GM10847 (cell line): Measurements from ENCODE around the gene ATP9A.

Experiments
- POLR2A ChIP-seq: IDR thresholded peaks from 2 replicates; pipeline ENCODE4 v1.6.1; 2011; ENCODE audit not compliant: insufficient read length; ENCODE audit errors: extremely low read depth

ATP9A gene

DNA sequence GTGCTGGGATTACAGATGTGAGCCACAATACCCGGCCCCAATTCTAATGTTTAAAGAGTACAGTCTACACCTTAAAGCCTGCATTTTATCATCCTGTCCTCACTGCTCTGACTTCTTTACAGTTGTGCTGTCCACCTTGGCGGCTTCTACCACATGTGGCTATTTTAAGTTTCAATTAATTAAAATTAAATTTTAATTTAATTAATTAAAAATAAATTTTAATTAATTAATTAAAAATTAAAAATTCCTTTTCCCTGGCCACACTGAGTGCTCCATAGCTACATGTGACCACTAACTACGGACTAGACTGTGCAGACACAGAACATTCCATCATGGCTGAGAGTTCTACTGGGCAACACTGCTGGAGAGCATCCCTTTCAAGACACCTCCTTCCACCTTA, 27.4 kb downstream of the ATP9A start:
- TF ChIP-seq POLR2A, result no peak

DNA sequence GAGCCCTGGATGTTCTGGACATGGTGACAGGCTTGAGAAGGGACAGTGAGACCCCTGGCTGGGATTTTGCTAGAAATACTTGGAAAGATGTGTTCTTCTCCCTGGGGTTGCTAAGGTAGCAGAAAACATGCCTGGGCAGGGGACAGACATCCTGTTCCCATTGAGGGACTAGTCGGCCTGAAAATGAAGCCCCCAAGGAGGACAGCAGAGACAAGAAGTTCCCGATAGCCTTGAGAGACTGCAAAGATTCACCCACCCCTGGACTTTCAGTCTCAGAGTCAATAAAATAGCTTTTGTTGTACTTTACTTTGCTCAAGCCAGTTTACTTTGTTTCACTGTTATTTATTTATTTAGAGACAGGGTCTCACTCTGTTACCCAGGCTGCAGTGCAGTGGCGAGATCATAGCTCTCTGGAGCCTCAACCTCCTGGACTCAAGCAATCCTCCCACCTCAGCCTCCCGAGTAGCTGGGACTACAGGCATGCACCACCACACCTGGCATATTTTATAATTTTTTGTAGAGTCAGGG, 28.4 kb downstream of the ATP9A start:
- TF ChIP-seq POLR2A, result no peak

DNA sequence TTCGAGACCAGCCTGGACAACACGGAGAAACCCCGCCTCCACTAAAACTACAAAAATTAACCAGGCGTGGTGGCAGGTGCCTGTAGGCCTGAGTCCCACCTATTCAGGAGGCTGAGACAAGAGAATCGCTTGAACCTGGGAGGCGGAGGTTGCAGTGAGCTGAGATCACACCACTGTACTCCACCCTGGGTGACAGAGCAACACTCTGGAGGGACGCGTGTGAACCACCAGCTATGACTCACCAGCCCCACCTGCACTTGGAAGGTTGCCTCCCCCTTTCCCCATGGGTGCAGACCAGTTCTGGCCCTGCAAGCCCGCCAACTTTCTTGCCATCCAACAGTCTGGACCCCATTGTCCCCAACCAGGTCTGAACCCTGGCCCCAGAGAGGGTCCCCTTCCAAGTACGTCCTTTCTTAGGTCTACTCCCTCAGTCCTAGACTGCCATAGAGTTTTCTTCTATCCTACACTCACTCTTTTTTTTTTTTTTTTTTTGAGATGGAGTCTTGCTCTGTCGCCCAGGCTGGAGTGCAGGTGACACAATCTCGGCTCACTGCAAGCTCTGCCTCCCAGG, 29.2 kb downstream of the ATP9A start:
- no peak for TF ChIP-seq POLR2A

DNA sequence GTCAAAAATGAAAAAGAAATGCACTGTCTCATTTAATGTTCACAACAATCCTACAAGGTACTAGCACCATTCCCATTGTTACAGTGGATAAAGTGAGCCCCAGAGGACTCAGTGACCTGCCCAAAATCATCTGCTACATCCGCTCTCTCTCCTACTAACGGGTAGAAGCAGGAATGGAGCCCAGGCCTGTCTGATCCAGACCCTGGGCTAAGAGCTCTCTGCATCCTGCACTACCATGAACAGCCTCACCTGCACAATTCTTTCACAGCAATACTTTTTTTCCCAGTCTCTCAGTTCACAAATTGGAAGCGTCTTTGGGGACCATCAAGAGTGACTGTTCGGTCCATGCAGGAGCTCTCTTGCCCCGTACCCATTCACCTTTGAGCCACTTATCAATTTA, 31.2 kb downstream of the ATP9A start:
- TF ChIP-seq POLR2A, result no peak

DNA sequence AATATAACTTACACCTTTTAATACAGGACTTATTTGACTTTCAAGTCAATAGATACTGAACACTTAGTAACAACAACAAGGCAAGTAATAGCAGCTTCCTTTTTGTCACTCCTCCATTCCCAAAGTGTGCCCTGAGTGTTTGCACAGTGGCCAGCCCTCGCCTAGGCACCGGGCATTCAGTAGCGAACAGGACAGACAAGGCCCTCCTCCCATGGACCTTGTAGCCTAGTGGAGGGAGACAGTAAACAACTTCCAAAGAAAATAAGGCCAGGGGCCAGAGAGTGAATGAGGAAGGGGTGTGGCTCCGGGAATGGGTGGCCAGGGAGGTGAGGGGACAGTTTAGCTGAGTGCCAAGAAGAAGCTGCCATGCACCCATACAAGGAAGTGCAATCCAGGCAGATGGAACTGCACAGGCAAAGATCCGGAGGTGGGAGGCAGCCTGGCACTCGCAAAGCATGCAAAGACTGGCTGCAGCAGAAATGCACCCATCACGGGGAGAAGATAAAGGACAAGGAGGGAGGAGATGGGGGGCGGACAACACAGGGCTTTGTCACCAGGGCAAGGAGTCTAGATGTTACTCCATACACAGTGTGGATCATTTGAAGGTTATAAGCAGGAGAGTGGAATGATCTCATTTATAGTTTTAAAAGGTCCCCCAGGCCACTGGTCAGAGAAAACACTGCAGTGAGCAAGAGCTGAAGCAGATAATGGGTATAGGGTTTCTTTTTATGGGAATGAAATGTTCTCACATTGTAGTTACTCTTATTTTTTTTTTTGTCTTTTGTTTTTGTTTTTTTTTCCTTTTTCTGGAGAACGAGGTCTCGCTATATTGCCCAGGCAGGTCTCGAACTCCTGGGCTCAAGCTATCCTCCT, 32.2 kb downstream of the ATP9A start:
- no peak for TF ChIP-seq POLR2A

DNA sequence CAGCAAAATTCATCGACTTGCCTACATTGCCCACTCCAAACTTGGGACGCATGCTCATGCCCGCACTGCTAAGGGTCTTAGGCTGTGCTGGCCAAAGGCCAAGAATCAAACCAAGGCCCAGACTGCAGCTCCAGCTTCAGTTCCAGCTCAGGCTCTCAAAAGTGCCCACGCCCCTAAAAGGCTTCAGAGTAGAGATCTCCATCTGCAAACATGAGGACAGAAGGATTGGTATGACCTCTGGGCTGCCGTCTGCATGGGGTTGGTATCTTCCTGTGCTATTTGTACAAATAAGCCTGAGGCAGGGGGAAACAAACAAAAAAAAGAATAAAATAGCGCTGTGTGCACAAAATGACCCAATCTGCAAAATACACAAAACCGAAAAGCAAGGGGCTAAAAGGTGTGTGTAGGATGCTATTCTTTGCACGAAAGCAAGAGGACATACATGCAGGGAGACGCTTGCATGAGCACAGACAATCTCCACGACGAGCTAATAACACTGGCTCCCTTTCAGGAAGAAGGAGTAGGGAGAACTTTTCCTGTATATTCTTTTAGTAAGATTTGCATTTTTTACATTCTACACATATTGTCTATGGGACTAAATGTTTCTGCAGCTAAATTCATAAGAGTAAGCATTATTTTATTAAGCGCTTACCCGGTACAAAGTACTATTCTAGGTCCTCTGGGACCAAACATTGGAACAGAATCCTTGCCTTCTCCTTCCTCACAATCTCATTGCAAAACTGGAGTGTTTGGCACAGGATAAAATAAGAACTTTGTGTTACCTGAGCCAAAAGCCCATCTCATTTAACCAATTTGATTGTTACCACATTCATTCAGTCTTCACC, 33.1 kb downstream of the ATP9A start:
- no peak for TF ChIP-seq POLR2A

DNA sequence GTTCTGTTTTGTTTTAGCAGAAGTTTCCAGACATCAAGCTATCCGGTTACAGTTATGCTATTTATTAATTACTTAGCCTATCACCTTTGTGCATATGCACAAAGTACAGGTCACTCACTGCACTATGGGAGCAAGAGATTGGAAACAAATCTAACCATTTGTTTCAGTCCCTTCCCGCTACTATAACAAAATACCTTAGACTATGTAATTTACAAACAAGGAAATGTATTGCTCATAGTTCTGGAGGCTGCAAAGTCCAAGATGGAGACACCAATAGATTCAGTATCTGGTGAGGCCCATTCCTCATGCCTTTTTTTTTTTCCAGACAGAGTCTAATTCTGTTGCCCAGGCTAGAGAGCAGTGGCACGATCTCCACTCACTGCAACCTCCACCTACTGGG, 35.1 kb downstream of the ATP9A start:
- TF ChIP-seq POLR2A, result no peak

DNA sequence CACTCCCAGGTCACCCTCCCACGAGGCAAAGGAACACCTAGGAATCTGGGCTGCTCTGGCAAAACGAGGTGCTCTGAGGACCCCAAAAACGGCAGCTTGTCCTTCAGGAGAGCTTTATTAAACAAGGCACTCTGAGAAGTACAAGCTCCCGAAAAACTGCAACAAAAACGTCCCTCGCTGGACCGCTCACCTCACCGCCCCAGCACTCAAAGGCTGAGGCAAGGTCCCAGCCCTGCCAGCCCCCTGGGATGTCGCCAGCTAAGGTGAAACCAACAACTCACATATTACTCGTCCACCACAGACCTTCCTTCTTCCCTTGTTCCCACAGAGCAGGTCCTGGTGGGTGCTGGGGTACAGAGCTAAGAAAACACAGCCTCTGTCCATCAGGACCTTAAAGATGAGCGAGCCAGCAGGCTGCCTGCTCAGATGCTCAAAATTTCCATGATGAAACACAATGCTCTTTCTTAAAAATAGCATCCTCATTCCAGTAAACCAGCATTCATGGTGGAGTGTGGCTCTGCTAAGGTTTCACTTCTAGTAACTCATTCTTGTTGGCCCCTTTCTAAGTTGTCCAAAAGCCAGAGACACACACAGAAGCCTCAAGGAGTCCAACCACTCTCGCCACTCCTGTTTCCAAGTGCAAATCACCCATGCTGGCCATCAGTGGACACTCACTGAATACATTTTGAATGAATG, 35.9 kb downstream of the ATP9A start:
- TF ChIP-seq POLR2A, result no peak

DNA sequence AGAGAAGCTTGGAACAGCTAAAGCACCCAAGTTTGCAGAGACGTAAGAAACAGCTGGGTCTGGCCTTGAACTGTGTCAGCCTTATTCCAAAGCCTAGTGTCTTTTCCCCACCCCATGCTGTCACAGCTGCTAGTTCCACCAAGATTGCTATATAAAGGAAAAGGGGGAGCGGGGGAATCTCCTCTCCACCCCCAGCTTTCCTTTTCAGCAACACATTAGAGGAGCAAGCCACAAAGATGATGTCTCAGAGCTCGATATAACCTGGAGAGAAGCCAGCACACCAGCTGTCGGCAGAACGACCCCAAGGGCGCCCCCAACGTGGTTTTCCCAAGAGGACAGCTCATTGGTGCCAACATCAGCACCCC, 36.5 kb downstream of the ATP9A start:
- no peak for TF ChIP-seq POLR2A

DNA sequence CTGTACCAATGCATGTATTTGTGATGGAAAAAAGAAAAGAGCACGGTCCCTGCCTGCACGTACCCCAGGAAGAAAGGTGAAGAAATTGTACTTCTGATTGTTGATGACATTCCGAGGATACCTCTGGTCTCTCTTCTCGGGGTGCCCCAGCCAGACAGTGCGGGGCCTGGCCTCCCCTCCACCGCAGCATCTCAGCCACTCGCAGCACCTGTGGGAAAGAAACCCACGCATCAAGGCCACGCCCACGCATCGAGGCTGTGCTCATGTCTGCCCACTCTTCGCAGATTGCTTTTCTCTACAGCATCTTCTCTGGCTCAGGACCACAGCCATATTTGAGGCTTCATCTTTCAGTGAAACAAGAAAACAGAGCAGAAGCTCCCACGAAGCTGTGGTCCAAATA, 38.4 kb downstream of the ATP9A start:
- no peak for TF ChIP-seq POLR2A

DNA sequence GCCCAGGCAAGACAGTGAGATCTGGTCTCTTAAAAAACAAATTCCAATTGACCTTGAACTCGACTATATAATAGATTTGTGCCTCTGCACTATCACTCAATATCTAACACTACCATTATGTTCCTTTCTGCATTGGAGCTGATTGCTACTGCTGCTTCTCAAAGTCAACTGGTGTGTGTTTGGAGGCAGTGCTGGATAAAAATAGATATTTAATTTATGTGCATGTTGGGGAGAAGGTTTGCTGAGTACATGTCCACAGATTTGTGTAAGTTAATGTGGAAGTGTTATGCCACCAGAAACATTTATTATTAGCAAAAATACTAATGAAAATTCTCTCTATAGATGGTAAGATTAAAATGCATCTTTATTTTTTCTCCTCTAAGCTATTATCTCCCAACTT, 39.5 kb downstream of the ATP9A start:
- no peak for TF ChIP-seq POLR2A

DNA sequence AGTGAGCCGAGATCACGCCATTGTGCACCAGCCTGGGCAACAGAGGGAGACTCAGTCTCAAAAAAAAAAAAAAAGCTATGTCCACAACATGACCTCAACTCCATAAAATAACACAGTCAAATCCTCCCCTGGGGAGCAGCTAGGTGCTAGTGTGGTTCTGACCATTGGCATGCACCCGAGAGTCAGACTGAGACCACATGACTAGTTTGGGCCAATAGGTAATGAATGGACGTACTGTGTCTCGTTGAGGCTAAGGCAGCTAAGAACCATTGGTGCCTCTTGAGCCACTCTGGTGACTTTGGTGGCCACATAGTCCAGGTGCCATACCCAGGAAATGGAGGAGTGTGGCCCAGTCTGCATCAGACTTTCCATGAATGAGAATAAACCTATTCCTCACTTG, 40.3 kb downstream of the ATP9A start:
- no peak for TF ChIP-seq POLR2A

DNA sequence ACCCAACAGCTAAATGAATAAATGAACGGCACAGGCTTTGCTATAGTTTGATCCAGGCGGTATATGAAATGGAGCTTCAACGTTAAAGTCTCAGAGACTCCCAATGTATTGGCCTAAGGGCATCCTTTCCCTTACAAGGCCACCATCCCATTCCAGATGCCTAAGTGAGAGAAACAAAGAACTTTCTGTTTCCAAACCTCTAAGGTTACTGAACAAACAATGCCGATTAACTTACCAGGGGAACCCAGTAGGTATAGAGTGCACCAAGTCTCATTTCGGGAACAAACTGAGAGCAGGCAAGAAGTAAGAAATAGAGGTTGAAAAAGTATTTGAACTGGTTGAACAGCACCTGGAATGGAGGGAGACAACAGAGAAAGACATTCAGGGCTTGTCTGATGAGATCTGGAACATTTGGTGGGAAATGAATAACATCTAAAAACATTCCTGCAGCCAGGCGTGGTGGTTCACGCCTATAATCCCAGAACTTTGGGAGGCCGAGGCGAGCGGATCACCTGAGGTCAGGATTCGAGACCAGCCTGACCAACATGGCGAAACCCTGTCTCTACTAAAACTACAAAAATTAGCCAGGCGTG, 42.5 kb downstream of the ATP9A start:
- no peak for TF ChIP-seq POLR2A

DNA sequence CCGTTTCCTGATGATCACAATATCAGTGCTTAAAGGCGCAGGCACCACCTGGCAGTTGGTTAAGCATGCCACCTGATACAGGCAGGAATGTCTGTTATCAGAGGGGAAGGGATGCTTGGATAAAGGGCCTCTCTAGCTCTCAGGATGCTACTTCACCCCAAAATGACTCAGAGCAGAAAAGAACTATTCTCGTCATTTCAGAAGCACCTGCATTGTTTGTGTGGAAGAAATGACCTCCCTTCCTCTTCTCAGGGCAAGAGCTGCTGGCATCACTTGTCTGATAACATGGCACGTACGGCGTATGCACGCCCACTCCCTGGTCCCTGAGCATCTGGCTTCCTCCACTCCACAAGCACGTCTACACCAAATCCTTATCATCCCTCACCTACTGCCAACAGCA, 47.3 kb downstream of the ATP9A start:
- no peak for TF ChIP-seq POLR2A

DNA sequence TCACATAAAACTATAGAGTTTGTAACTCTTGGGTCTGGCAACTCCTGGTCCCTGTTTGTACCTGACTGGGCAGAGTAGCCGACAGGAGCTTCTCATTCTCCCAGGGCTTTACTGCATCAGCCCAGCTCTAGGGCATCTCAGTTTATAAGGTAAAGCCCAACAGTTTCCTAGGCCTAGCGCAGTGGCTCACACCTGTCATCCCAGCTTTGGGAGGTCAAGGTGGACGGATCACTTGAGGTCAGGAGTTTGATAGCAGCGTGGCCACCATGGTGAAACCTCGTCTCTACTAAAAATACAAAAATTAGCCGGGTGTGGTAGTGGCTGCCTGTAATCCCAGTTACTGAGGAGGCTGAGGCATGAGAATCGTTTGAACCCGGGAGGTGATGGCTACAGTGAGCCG, 47.8 kb downstream of the ATP9A start:
- no peak for TF ChIP-seq POLR2A

DNA sequence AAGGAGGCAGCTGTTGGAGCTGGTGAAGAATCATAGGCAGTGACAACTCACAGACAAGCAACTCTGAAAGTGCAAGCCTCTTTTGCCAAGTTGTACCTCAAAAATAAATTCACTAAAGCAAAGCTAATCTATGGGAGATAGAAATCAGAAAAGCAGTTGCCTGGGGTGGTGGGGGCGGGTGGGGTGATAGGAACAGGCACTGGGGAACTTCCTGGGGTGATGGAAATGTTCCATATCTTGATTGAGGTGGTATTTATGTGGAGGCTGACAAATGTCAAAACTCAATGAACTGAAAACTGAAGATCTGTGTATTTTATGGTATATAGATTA, 52.4 kb downstream of the ATP9A start:
- no peak for TF ChIP-seq POLR2A
